GM12878 (cell line): ENCODE measurements around the gene CNTN4. TPM values are rescaled to one million over a fixed set of nuclear protein-coding genes. Genes with fewer than 3 reads are reported as not detected.
A peak's percentile ranks its signal among the peaks of the same experiment; 100 is the strongest.

Experiments
- ATAC-seq: fragments of 200-7000 bp; cut with Tn5 transposase; 3 replicates; pipeline ENCODE4 v1.9.1; 2020; ENCODE audit warnings: mild to moderate bottlenecking, moderate library complexity
- BruUV-seq: library from RNA; stranded (reverse); fragments of 400-500 nt; replicated peaks from 2 replicates; lab custom pipeline; 2021; lab: Mats Ljungman, UMichigan
- CTCF ChIA-PET: fragments of 300-600 bp; sonication (Branson Sonifier 250); formaldehyde crosslinking; extraction: SDS; loops from one replicate; lab custom pipeline; 2021; ENCODE audit warnings: inconsistent platforms; lab: Yijun Ruan, JAX
- POLR2A ChIA-PET: fragments of 350-600 bp; formaldehyde crosslinking; extraction: SDS; loops from one replicate; lab custom pipeline; 2021; ENCODE audit warnings: inconsistent platforms; lab: Charles Lee
- RAD21 ChIA-PET: fragments of 300-600 bp; sonication (Branson Sonifier 250); formaldehyde crosslinking; loops from one replicate; lab custom pipeline; 2023; ENCODE audit warnings: antibody characterized with exemption; ENCODE audit not compliant: unreplicated experiment; lab: Charles Lee
- SMC1A ChIA-PET: fragments of 300-600 bp; sonication (Branson Sonifier 250); formaldehyde crosslinking; loops from one replicate; lab custom pipeline; 2023; ENCODE audit not compliant: unreplicated experiment, uncharacterized antibody; lab: Charles Lee
- DNase-seq: peaks from one replicate; pipeline ENCODE4 v3.0.0-alpha.2; 2011; ENCODE audit warnings: low read depth, low spot score
- FAIRE-seq: peaks from 3 replicates; lab custom pipeline; 2011; peaks lifted over from hg19 to GRCh38; lab: Jason Lieb, UNC
- H2AFZ ChIP-seq: 2 replicates; pipeline ENCODE4 v1.6.0; 2011; ENCODE audit warnings: low read depth, low read length, control low read depth; ENCODE audit not compliant: control insufficient read depth
- H3K27ac ChIP-seq: 2 replicates; pipeline ENCODE4 v1.5.1; 2011; ENCODE audit warnings: control low read depth; ENCODE audit not compliant: control insufficient read depth, insufficient read depth
- H3K27me3 ChIP-seq, 2 experiments: replicated peaks in 1 of 2; 2 replicates each; pipeline versions ENCODE4 v1.6.0 to v1.6.1; 2011; ENCODE audit warnings: low read length in 1 of 2; ENCODE audit not compliant: control insufficient read depth in 2 of 2, insufficient read depth in 2 of 2
- H3K36me3 ChIP-seq, 2 experiments: 2 replicates each; pipeline ENCODE4 v1.5.1; 2011; ENCODE audit warnings: low read length in 1 of 2; ENCODE audit not compliant: control insufficient read depth in 2 of 2, insufficient read depth in 2 of 2
- H3K4me1 ChIP-seq: 2 replicates; pipeline ENCODE4 v1.6.1; 2011; ENCODE audit warnings: mild to moderate bottlenecking, low read length, moderate library complexity, mixed read lengths; ENCODE audit not compliant: control insufficient read depth, insufficient read depth
- H3K4me2 ChIP-seq: 2 replicates; pipeline ENCODE4 v1.6.0; 2011; ENCODE audit warnings: control low read depth; ENCODE audit not compliant: control insufficient read depth, insufficient read depth
- H3K4me3 ChIP-seq: fragments of 200-600 bp; sonication (generic); 2 replicates; pipeline ENCODE4 v1.5.1; 2016
- H3K79me2 ChIP-seq: 2 replicates; pipeline ENCODE4 v1.6.0; 2011; ENCODE audit warnings: low read length; ENCODE audit not compliant: control insufficient read depth, insufficient read depth
- H3K9ac ChIP-seq: 2 replicates; pipeline ENCODE4 v1.8.0; 2011; ENCODE audit warnings: low read length, control low read depth, mixed read lengths; ENCODE audit not compliant: control insufficient read depth, insufficient read depth
- H3K9me3 ChIP-seq: replicated peaks from 3 replicates; pipeline ENCODE4 v1.5.1; 2011; ENCODE audit warnings: mild to moderate bottlenecking, low read length; ENCODE audit not compliant: control insufficient read depth, insufficient read depth
- H4K20me1 ChIP-seq: 2 replicates; pipeline ENCODE4 v1.6.0; 2011; ENCODE audit not compliant: control insufficient read depth, insufficient read depth
- ATF2 ChIP-seq: IDR thresholded peaks from 2 replicates; pipeline ENCODE4 v1.6.1; 2012; ENCODE audit warnings: low read length, inconsistent platforms
- BCL11A ChIP-seq: IDR thresholded peaks from 2 replicates; pipeline ENCODE4 v1.6.1; 2011; ENCODE audit warnings: low read depth, low read length
- BHLHE40 ChIP-seq, 2 experiments: fragments of 450-650 bp in 1 of 2; IDR thresholded peaks; 2 replicates each; pipeline ENCODE4 v1.6.1; 2011 to 2017; ENCODE audit warnings: low read depth in 2 of 2, borderline replicate concordance in 1 of 2, improper control_type of control experiment in 1 of 2, low read length in 1 of 2, mild to moderate bottlenecking in 1 of 2
- CBFB ChIP-seq: IDR thresholded peaks from 2 replicates; pipeline ENCODE4 v1.6.1; 2016; ENCODE audit warnings: antibody characterized with exemption, low read depth
- CBX5 ChIP-seq: sonication (generic); IDR thresholded peaks from 2 replicates; pipeline ENCODE4 v1.6.1; 2016; ENCODE audit warnings: low read depth, moderate library complexity, mild to moderate bottlenecking, inconsistent platforms
- CEBPB ChIP-seq, 2 experiments: fragments of 150-350 bp in 1 of 2; IDR thresholded peaks; 2 replicates each; pipeline ENCODE4 v1.6.1; 2012 to 2014; ENCODE audit warnings: low read depth in 2 of 2, low read length in 2 of 2, borderline replicate concordance in 1 of 2, inconsistent platforms in 1 of 2
- ETV6 ChIP-seq, 2 experiments: fragments of 450-650 bp in 1 of 2; IDR thresholded peaks in 1 of 2; conservative IDR thresholded peaks in 1 of 2; 2 replicates each; pipeline ENCODE4 v1.6.1; 2014; ENCODE audit warnings: antibody characterized with exemption in 1 of 2, borderline replicate concordance in 1 of 2, low read depth in 1 of 2, mild to moderate bottlenecking in 1 of 2, moderate library complexity in 1 of 2
- FOXM1 ChIP-seq: IDR thresholded peaks from 2 replicates; pipeline ENCODE4 v1.6.1; 2012; ENCODE audit warnings: low read depth, mild to moderate bottlenecking, inconsistent platforms, low read length, moderate library complexity
- IKZF2 ChIP-seq, 2 experiments: fragments of 450-650 bp; IDR thresholded peaks; 2 replicates each; pipeline ENCODE4 v1.6.1; 2017; ENCODE audit warnings: mild to moderate bottlenecking in 2 of 2, moderate library complexity in 2 of 2
- IRF4 ChIP-seq: IDR thresholded peaks from 2 replicates; pipeline ENCODE4 v1.6.1; 2011; ENCODE audit warnings: low read depth, low read length
- JUNB ChIP-seq: IDR thresholded peaks from 2 replicates; pipeline ENCODE4 v1.6.1; 2016; ENCODE audit warnings: antibody characterized with exemption, mild to moderate bottlenecking
- NFIC ChIP-seq: IDR thresholded peaks from 2 replicates; pipeline ENCODE4 v1.6.1; 2012; ENCODE audit warnings: low read depth, mild to moderate bottlenecking, inconsistent platforms, low read length, moderate library complexity
- RUNX3 ChIP-seq: IDR thresholded peaks from 2 replicates; pipeline ENCODE4 v1.6.1; 2012; ENCODE audit warnings: low read length, inconsistent platforms
- USF1 ChIP-seq: IDR thresholded peaks from 2 replicates; pipeline ENCODE4 v1.6.1; 2011; ENCODE audit warnings: borderline replicate concordance, low read depth, mild to moderate bottlenecking, moderate library complexity, mixed read lengths, low read length; ENCODE audit not compliant: insufficient read depth; ENCODE audit errors: extremely low read length
- WGBS: methylation state at CpG from one replicate; pipeline ENCODE4 v1.1.6; 2016; ENCODE audit warnings: low lambda C conversion rate; ENCODE audit not compliant: insufficient replicate concordance, insufficient coverage; ENCODE audit errors: missing lambda C conversion rate; 5-methylcytosine and 5-hydroxymethylcytosine counted together
- in situ Hi-C: fragments of 300-500 bp; cut with MboI; formaldehyde crosslinking; loops from 9 replicates; pipeline ENCODE4 v1.14.3; 2018; ENCODE audit warnings: mixed read lengths
- intact Hi-C: fragments of 100-400 bp; cut with micrococcal nuclease; formaldehyde crosslinking; loops from one replicate; pipeline ENCODE4 v1.14.2; 2022; ENCODE audit not compliant: unreplicated experiment
- polyA plus RNA-seq, 11 experiments: library from polyadenylated mRNA; depleted of rRNA in 4 of 11; unstranded in 6 of 11; stranded (reverse) in 5 of 11; fragments of >200 nt; fragmentation: Nextera tagmentation in 4 of 11; fragmentation: Illumina TruSeq in 1 of 11; extraction: Ambion mirVana in 4 of 11; extraction: Trizol in 1 of 11; gene quantifications; 1 replicate in 1 of 11; 2 replicates in 10 of 11; pipeline versions ENCODE4 v1.2.1 to v1.2.3, GENCODE V29; 2011 to 2016; ENCODE audit warnings: inconsistent platforms in 2 of 11, missing spikeins in 2 of 11, low read depth in 1 of 11
- total RNA-seq, 4 experiments: library from RNA; depleted of rRNA in 3 of 4; stranded (reverse); fragments of >200 nt in 3 of 4; fragmentation: Illumina TruSeq in 1 of 4; extraction: Trizol in 1 of 4; gene quantifications; 2 replicates each; pipeline versions ENCODE4 v1.2.1 to v1.2.3, GENCODE V29; 2013 to 2021

Gene CNTN4
- total and polyA plus RNA-seq, 10 of the 15 experiments (the other 5 are each of a cell fraction or from before 2014, with no cell fraction given) = 0.05 to 0.43 (median 0.15) TPM; not detected in 1

GRCh38 chr3:2516762-2517441, 418.2 kb downstream of the CNTN4 start:
- FAIRE-seq (no peak), DNase-seq (no peak), ATAC-seq (peak; percentile 66)
- ChIA-PET CTCF (no interaction called here), RAD21 (no interaction called here), SMC1A (interaction anchor here (0.7 to 1.3 kb wide), 3 partner anchors 8 to 98 kb away, joined by 3 to 5 read pairs (median 3); no protein-coding TSS in a partner anchor), POLR2A (no interaction called here)
- no TSS peak for BruUV-seq
- no peaks in the 10 kb centered on the region for H3K79me2 ChIP-seq
- no peak overlapping the region for H2AFZ ChIP-seq
- TF ChIP-seq BCL11A (0 out of 2 replicates have a peak, but pooled peaks have one; percentile 5), ETV6 (conservative IDR thresholded peaks at IDR 0.05 in 1 of 2, IDR thresholded peaks at IDR 0.05 in 1 of 2; ENCODE audit: borderline replicate concordance in 1 of 2, low read depth in 1 of 2) (0 out of 4 replicates have a peak, but pooled peaks of 1 of the 2 experiments have one; percentile 15), RUNX3 (peak; percentile 96), IKZF2 (IDR thresholded peaks at IDR 0.05) (peak; percentile 34 to 49; a peak in 2 of 4 replicates), CEBPB (IDR thresholded peaks at IDR 0.05; ENCODE audit: borderline replicate concordance in 1 of 2, low read depth in 2 of 2, low read length in 2 of 2) (no peak), FOXM1 (0 out of 2 replicates have a peak, but pooled peaks have one; percentile 46), USF1 (no peak), BHLHE40 (IDR thresholded peaks at IDR 0.05; ENCODE audit: borderline replicate concordance in 1 of 2, low read depth in 2 of 2, low read length in 1 of 2) (no peak), CBX5 (peak; percentile 78; the same call in 1 of the 2 replicates), JUNB (peak; percentile 81), NFIC (peak; percentile 77), IRF4 (0 out of 2 replicates have a peak, but pooled peaks have one; percentile 19), CBFB (0 out of 2 replicates have a peak, but pooled peaks have one; percentile 35), ATF2 (peak; percentile 39; the same call in 1 of the 2 replicates)
- H3K4me1 ChIP-seq = 0 out of 2 replicates have a peak, but pooled peaks cover 3% of the 10 kb centered on the region
- no peaks in the 10 kb centered on the region for H3K27me3 ChIP-seq
- in situ Hi-C loops = no loop called here
- H3K9me3 ChIP-seq = no peaks in the 10 kb centered on the region; the same call in 1 of the 3 replicates
- H3K9ac ChIP-seq = no peak overlapping the region
- intact Hi-C loops = no loop called here
- no peaks in the 10 kb centered on the region for H4K20me1 ChIP-seq
- no peak overlapping the region for H3K4me3 ChIP-seq
- 100% methylated on average over 1 of the region's 1 CpG for WGBS
- no peak overlapping the region for H3K27ac ChIP-seq
- no peaks in the 10 kb centered on the region for H3K36me3 ChIP-seq
- peak overlapping the region; percentile 5; the same call in 1 of the 2 replicates for H3K4me2 ChIP-seq
